K562 (cell line): Measurements from ENCODE around the gene SLC26A6. TPM values are rescaled to one million over a fixed set of nuclear protein-coding genes. Genes with fewer than 3 reads are reported as not detected.

Source experiments
- CTBP1 ChIP-seq: fragments of 450-650 bp; IDR thresholded peaks from 2 replicates; pipeline ENCODE4 v1.6.1; 2016; ENCODE audit warnings: borderline replicate concordance
- DPF2 ChIP-seq: fragments of 450-650 bp; IDR thresholded peaks from 2 replicates; pipeline ENCODE4 v1.6.1; 2016
- FOSL1 ChIP-seq: fragments of 200-800 bp; sonication (Bioruptor generic); conservative IDR thresholded peaks from 2 replicates; pipeline ENCODE4 v1.6.1; 2016; ENCODE audit warnings: missing genetic modification characterization, missing compliant biosample characterization
- HLTF ChIP-seq: fragments of 450-650 bp; IDR thresholded peaks from 2 replicates; pipeline ENCODE4 v1.6.1; 2016
- KDM1A ChIP-seq, 2 experiments: fragments of 450-650 bp; IDR thresholded peaks; 2 replicates each; pipeline ENCODE4 v1.6.1; 2016; ENCODE audit warnings: mild to moderate bottlenecking in 2 of 2
- MAX ChIP-seq: sonication (generic); formaldehyde crosslinking; IDR thresholded peaks from 2 replicates; pipeline ENCODE4 v1.9.0; 2022; ENCODE audit warnings: mild to moderate bottlenecking, missing genetic modification reagents
- MNT ChIP-seq, 2 experiments: fragments of 450-650 bp; conservative IDR thresholded peaks; 2 replicates each; pipeline ENCODE4 v1.6.1; 2017; ENCODE audit warnings: mild to moderate bottlenecking in 2 of 2, moderate library complexity in 2 of 2
- NCOR1 ChIP-seq: fragments of 450-650 bp; IDR thresholded peaks from 2 replicates; pipeline ENCODE4 v1.6.1; 2016; ENCODE audit warnings: mild to moderate bottlenecking, moderate library complexity
- NFIC ChIP-seq: fragments of 450-650 bp; IDR thresholded peaks from 2 replicates; pipeline ENCODE4 v1.6.1; 2017; ENCODE audit warnings: mild to moderate bottlenecking, inconsistent platforms
- RFX1 ChIP-seq: fragments of 450-650 bp; IDR thresholded peaks from 2 replicates; pipeline ENCODE4 v1.6.1; 2016; ENCODE audit warnings: mild to moderate bottlenecking, moderate library complexity
- SMARCE1 ChIP-seq: fragments of 450-650 bp; IDR thresholded peaks from 2 replicates; pipeline ENCODE4 v1.7.1; 2016; ENCODE audit warnings: mild to moderate bottlenecking
- TFAP4 ChIP-seq: sonication (generic); formaldehyde crosslinking; IDR thresholded peaks from 2 replicates; pipeline ENCODE4 v1.8.0; 2022; ENCODE audit warnings: missing genetic modification reagents, mild to moderate bottlenecking, moderate library complexity, borderline replicate concordance
- VEZF1 ChIP-seq: fragments of 200-800 bp; sonication (Bioruptor generic); IDR thresholded peaks from 2 replicates; pipeline ENCODE4 v1.6.1; 2017; ENCODE audit warnings: missing genetic modification characterization, missing compliant biosample characterization
- ZFP30 ChIP-seq: fragments of 250-450 bp; sonication (Bioruptor Pico); IDR thresholded peaks from 2 replicates; pipeline ENCODE4 v1.8.0; 2022; ENCODE audit warnings: moderate library complexity, mild to moderate bottlenecking, inconsistent platforms, borderline replicate concordance
- polyA plus RNA-seq, 8 experiments: library from polyadenylated mRNA; depleted of rRNA in 4 of 8; stranded (reverse) in 5 of 8; unstranded in 3 of 8; fragments of >200 nt; fragmentation: Nextera tagmentation in 2 of 8; fragmentation: Illumina TruSeq in 1 of 8; extraction: Ambion mirVana in 2 of 8; extraction: Trizol in 1 of 8; gene quantifications; 2 replicates each; pipeline versions ENCODE4 v1.2.1 to v1.2.3, GENCODE V29; 2011 to 2014; ENCODE audit warnings: inconsistent platforms in 1 of 8, missing spikeins in 1 of 8
- total RNA-seq, 7 experiments: library from RNA; depleted of rRNA in 6 of 7; stranded (reverse); fragments of >200 nt in 6 of 7; fragmentation: Illumina TruSeq in 2 of 7; extraction: Trizol in 2 of 7; gene quantifications; 2 replicates each; pipeline versions ENCODE4 v1.2.1 to v1.2.3, GENCODE V29; 2011 to 2021; ENCODE audit warnings: low replicate concordance in 1 of 7

SLC26A6 gene
- total and polyA plus RNA-seq, 9 of the 15 experiments (the other 6 are each of a cell fraction or from before 2014, with no cell fraction given), result 2.1 to 27.2 (median 14.8) TPM

GRCh38 chr3:48595526-48596121 lies 39.6 kb downstream of the SLC26A6 start (continued):
- peak; percentile 60 for TF ChIP-seq DPF2
- peak; percentile 39 to 46; a peak in 2 of 4 replicates for TF ChIP-seq KDM1A (IDR thresholded peaks at IDR 0.05)
- TF ChIP-seq RFX1, result no peak
- 0 out of 2 replicates have a peak, but pooled peaks have one; percentile 16 for TF ChIP-seq SMARCE1
- no peak for TF ChIP-seq ZFP30 (CRISPR knock-in tag)
- peak; percentile 29; the same call in 1 of the 2 replicates for TF ChIP-seq MAX
- TF ChIP-seq NFIC, result peak; percentile 91
- no peak for TF ChIP-seq HLTF
- peak in 1 of 2 experiments; percentile 44; a peak in 1 of 4 replicates for TF ChIP-seq MNT (conservative IDR thresholded peaks at IDR 0.05)
- TF ChIP-seq CTBP1, result 0 out of 2 replicates have a peak, but pooled peaks have one; percentile 19
- peak; percentile 26; the same call in 1 of the 2 replicates for TF ChIP-seq NCOR1
- peak; percentile 52 for TF ChIP-seq VEZF1 (CRISPR knock-in tag)
- peak; percentile 43; the same call in 1 of the 2 replicates for TF ChIP-seq TFAP4
- peak; percentile 91 for TF ChIP-seq FOSL1 (tag)
